Activated T-cell treated with anti-CD3 and anti-CD28 coated beads, Interleukin-2, amount 50 U/mL, for 72 hours (primary cell): Measurements from ENCODE around the gene GPR155. TPM values are rescaled to one million over a fixed set of nuclear protein-coding genes. Genes with fewer than 3 reads are reported as not detected.
"Not testable (repeated sequence)": the region's sequence is repeated elsewhere in the genome, so short reads cannot be mapped to it uniquely, and the experiment has no call there.

Source experiments
- ATAC-seq, 2 donors: fragments of 150-1000 bp; cut with Tn5 transposase; replicated peaks in 1 of 2; 2 replicates each; pipeline ENCODE4 v1.10.0; 2021; ENCODE audit warnings: moderate library complexity in 2 of 2, mild to moderate bottlenecking in 1 of 2
- DNase-seq, 2 donors: peaks; one replicate each; pipeline ENCODE4 v3.0.0; 2021 to 2022; ENCODE audit warnings: mixed read lengths in 1 of 2
- H3K27ac Mint-ChIP-seq: one replicate; pipeline ENCODE4 v1.8.0; 2022; ENCODE audit warnings: mild to moderate bottlenecking, moderate library complexity, mixed read lengths
- H3K27me3 Mint-ChIP-seq: one replicate; pipeline ENCODE4 v1.8.0; 2022; ENCODE audit warnings: low read depth, mixed read lengths
- H3K36me3 Mint-ChIP-seq, 2 donors: one replicate each; pipeline ENCODE4 v1.8.0; 2022; ENCODE audit warnings: mixed read lengths in 2 of 2, mild to moderate bottlenecking in 1 of 2; ENCODE audit not compliant: insufficient read depth in 2 of 2
- H3K4me1 Mint-ChIP-seq: one replicate; pipeline ENCODE4 v1.8.0; 2022; ENCODE audit warnings: low read depth, mixed read lengths
- H3K4me3 Mint-ChIP-seq, 2 donors: one replicate each; pipeline ENCODE4 v1.8.0; 2022; ENCODE audit warnings: mild to moderate bottlenecking in 2 of 2, mixed read lengths in 2 of 2, moderate library complexity in 2 of 2
- H3K9me3 Mint-ChIP-seq, 2 donors: one replicate each; pipeline ENCODE4 v1.8.0; 2022; ENCODE audit warnings: mixed read lengths in 2 of 2
- total RNA-seq, 2 donors: library from RNA; stranded (reverse); gene quantifications; one replicate each; pipeline ENCODE4 v1.2.3, GENCODE V29; 2022

The GPR155 gene
- total RNA-seq, 2 donors from 2014 or later, result 12.6 to 13.5 TPM

DNA sequence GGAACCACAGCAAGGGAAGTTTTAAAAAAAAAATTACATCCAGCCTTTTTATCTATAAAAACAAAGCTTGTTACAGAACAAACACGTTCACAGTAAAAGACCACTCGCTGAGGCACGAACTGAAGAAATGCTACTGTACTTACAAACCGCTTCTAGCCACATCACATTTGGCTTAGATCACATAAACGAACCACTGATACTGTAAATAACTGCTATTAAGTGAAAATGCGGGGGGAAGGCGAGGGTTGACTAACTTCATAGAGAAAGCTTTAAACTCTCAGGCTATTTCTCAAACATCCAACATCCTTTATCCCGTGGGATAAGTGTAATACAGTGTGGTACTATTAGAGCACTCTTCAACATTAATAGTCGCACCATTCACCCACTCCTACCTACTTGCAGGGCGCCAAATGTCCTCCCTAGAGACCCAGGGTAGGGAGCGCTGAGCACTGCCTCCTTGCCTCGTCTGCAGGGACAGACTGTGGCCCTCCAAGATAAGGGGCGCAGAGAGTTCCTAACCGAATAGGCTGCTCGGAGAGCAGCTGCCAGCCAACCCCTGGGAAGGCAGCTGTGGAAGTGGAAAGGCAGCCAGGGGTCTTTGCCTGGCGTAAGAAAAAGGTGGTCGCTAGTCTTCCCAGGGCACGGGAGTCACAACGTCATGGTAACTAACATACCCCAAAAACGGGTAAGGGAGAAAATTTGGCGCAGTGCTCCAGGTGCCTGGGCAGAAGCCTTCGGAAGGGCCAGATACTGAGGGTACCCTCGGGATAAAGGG is 854 bp downstream of the GPR155 start:
- peaks cover 0 to 3% of the 10 kb centered on the region in 2 donors for H3K9me3 Mint-ChIP-seq
- peaks cover 11 to 12% of the 10 kb centered on the region in 2 donors for H3K36me3 Mint-ChIP-seq
- peaks cover 49% of the 10 kb centered on the region for H3K4me1 Mint-ChIP-seq
- peak; percentile 31 to 36 for DNase-seq
- peak overlapping the region; percentile 93 to 97 for H3K4me3 Mint-ChIP-seq
- peak overlapping the region; percentile 88 for H3K27ac Mint-ChIP-seq
- ATAC-seq, result peak; percentile 16 to 30
- no peaks in the 10 kb centered on the region for H3K27me3 Mint-ChIP-seq

DNA sequence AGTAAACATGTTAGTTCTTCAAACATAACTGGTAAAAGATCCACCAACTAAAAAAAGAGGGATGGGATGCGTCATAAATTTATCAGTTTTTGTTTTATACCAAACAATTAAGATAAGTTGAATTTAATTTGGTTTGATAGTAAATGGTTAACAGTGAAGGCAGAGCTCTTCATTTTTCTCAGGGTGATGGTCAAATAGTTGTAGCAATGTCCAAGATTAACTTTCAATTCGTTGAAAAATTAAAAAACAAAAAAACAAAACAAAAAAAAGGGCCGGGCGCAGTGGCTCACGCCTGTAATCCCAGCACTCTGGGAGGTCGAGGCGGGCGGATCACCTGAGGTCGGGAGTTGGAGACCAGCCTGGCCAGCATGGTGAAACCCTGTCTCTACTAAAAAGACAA is 1.8 kb downstream of the GPR155 start:
- not testable (repeated sequence) for H3K9me3 Mint-ChIP-seq, DNase-seq, H3K27me3 Mint-ChIP-seq, ATAC-seq
- Mint-ChIP-seq H3K27ac (peak overlapping the region; percentile 93), H3K4me1 (peaks cover 40% of the 10 kb centered on the region), H3K4me3 (peak overlapping the region; percentile 93 to 97), H3K36me3 (peaks cover 11 to 12% of the 10 kb centered on the region in 2 donors)

DNA sequence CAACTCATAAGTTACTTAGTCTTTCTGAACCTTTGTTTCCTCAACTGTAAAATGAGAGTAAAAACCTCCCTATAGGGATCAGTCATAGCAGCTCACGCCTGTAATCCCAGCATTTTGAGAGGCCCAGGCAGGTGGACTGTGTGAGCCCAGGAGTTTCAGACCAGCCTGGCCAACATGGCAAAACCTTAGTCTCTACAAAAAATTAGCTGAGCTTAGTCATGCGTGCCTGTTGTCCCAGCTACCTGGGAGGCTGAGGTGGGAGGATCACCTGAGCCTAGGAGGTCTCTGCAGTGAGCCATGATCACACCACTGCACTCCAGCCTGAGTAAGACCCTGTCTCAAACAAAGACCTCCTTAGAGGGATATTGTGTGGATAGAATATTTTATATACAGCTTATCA is 2.3 kb downstream of the GPR155 start:
- peak in 1 of 2 donors; percentile 11 for ATAC-seq
- peaks cover 11 to 12% of the 10 kb centered on the region in 2 donors for H3K36me3 Mint-ChIP-seq

DNA sequence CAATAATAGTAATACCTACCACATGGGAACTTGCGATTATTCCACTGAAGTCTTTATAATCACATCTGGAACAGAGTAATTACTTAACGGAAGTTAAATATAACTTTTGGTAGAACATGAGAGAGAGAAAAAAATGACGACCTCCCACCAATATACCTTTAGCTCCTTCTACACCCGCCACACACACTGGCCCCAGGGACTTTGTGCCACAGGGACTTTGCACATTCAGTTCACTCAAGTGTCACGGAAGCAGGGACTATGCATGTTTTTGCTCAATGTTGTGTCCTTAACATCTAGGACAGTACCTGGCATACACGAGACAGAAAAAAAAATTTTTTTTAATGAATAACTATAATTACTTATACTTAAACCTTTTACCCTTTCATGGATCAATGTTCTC is 4.0 kb downstream of the GPR155 start:
- no peaks in the 10 kb centered on the region for H3K27me3 Mint-ChIP-seq
- ATAC-seq, result no peak
- DNase-seq, result no peak

More for the DNA sequence above, 2.3 kb downstream of the GPR155 start:
- H3K27ac Mint-ChIP-seq, result peak overlapping the region; percentile 93
- H3K4me3 Mint-ChIP-seq, result peak overlapping the region; percentile 93 to 97
- peaks cover 35% of the 10 kb centered on the region for H3K4me1 Mint-ChIP-seq
- peaks cover 0 to 3% of the 10 kb centered on the region in 2 donors for H3K9me3 Mint-ChIP-seq
- DNase-seq, result peak in 1 of 2 donors; percentile 9
- no peaks in the 10 kb centered on the region for H3K27me3 Mint-ChIP-seq

DNA sequence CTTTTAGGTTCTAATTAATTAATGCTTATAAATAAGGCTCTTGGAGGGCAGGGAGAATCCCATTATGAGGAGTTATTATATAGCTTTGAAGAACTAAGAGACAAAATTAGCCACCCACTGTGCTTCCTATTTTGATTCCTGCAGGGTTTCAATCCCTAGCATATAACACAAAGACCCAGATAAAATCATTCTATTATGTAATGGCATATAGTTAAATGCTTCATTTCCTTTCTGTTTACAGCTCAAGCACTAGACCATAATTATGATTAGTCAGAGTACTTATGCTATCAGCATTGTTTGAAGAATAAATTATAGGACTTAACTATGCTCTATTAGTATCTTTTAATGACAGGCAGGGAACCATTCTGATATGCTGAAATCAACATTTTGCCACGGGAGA is 9.1 kb downstream of the GPR155 start:
- no peak overlapping the region for H3K27ac Mint-ChIP-seq
- no peaks in the 10 kb centered on the region for H3K4me1 Mint-ChIP-seq
- ATAC-seq (no peak), DNase-seq (no peak)
- peaks cover 3 to 6% of the 10 kb centered on the region in 2 donors for H3K36me3 Mint-ChIP-seq
- H3K9me3 Mint-ChIP-seq, result no peaks in the 10 kb centered on the region
- H3K4me3 Mint-ChIP-seq, result no peak overlapping the region
- H3K27me3 Mint-ChIP-seq, result no peaks in the 10 kb centered on the region

More for the DNA sequence above, 4.0 kb downstream of the GPR155 start:
- H3K9me3 Mint-ChIP-seq, result no peaks in the 10 kb centered on the region
- H3K4me3 Mint-ChIP-seq, result no peak overlapping the region
- H3K4me1 Mint-ChIP-seq, result peaks cover 22% of the 10 kb centered on the region
- H3K36me3 Mint-ChIP-seq, result peaks cover 9 to 11% of the 10 kb centered on the region in 2 donors
- H3K27ac Mint-ChIP-seq, result no peak overlapping the region

DNA sequence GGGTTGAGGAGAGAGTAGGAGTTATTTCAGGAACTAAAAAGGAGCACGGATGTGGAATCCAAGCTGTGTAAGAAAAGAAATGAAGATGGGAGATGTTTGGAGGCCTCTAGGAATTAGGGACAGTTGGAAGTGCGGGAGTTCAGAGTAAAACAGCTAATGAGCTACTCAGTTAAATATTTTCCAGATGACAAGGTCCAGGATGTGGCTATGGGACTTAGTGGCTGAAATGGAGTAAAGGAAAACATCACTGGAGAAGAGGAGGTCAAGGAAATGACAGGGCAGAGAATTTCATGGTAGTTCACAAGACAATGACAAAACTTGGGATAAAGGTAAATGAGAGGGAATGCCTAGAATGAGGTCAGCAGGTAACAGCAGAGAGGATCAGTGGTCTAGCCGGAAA is 13.0 kb downstream of the GPR155 start:
- H3K27me3 Mint-ChIP-seq, result no peaks in the 10 kb centered on the region
- no peak overlapping the region for H3K27ac Mint-ChIP-seq
- no peaks in the 10 kb centered on the region for H3K36me3 Mint-ChIP-seq
- DNase-seq (no peak), ATAC-seq (no peak)
- H3K4me3 Mint-ChIP-seq, result no peak overlapping the region
- H3K9me3 Mint-ChIP-seq, result no peaks in the 10 kb centered on the region
- no peaks in the 10 kb centered on the region for H3K4me1 Mint-ChIP-seq

DNA sequence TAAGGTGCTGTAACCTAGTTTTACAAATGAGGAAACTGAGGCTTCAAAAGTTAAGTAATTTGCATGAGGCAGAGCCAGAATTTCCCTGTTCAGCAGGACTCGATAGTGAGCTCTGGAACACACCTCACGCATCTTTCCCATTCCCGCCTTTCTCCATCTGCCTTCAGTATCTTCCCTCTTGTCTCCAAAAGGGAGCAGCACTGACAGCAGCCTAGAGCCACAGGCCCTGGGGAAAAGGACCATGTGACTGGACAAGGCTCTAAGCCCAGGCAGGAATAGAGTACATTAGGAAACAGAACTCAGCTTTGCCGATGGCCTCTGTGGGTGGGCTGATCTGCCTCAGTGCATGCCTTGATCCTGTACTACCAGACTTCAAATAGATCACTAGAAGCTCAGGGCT is 21.5 kb downstream of the GPR155 start:
- peaks cover 0 to 5% of the 10 kb centered on the region in 2 donors for H3K36me3 Mint-ChIP-seq
- H3K27ac Mint-ChIP-seq, result no peak overlapping the region
- DNase-seq (no peak), ATAC-seq (no peak)
- no peaks in the 10 kb centered on the region for H3K4me1 Mint-ChIP-seq
- H3K9me3 Mint-ChIP-seq, result no peaks in the 10 kb centered on the region
- H3K4me3 Mint-ChIP-seq, result no peak overlapping the region
- H3K27me3 Mint-ChIP-seq, result no peaks in the 10 kb centered on the region

DNA sequence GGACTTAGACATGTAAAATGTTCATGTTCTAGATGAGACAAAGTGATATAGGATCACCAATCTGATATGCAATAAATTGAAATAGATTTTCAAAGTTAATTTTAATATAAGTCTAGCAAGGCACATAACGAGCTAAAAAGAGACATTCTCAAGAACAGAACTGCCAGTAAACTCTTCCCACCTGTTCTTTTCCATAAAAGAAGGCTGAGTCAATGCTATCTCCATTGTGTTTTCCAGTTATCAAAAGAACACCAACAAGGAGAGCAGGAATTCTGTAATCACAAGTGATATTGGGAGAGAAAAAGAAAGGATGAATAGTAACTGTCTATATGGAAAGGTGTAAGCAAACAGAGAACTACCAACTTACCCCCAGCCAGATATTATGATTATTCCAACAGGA is 25.6 kb downstream of the GPR155 start:
- no peak overlapping the region for H3K4me3 Mint-ChIP-seq
- H3K9me3 Mint-ChIP-seq, result no peaks in the 10 kb centered on the region
- H3K36me3 Mint-ChIP-seq, result no peaks in the 10 kb centered on the region
- no peak for DNase-seq
- no peak for ATAC-seq
- no peaks in the 10 kb centered on the region for H3K4me1 Mint-ChIP-seq
- no peaks in the 10 kb centered on the region for H3K27me3 Mint-ChIP-seq
- no peak overlapping the region for H3K27ac Mint-ChIP-seq

DNA sequence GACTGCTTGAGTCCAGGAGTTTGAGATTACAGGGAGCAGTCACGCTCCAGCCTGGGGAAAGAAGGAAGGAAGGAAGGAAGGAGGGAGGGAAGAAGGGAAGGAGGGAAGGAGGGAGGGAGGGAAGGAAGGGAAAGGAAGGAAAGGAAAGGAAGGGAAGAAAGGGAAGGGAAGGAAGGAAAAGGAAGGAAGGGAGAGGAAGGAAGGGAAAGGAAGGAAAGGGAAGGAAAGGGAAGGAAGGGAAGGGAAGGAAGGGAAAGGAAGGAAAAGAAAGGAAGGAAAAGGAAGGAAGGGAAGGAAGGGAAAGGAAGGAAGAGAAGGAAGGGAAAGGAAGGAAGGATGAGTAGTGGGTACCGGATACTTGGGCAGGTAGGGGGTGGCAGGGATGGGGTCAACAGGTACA is 32.3 kb downstream of the GPR155 start:
- peaks cover 0 to 2% of the 10 kb centered on the region in 2 donors for H3K36me3 Mint-ChIP-seq
- no peak for DNase-seq
- H3K4me1 Mint-ChIP-seq, result peaks cover 10% of the 10 kb centered on the region
- ATAC-seq, result no peak
- H3K27me3 Mint-ChIP-seq, result no peaks in the 10 kb centered on the region
- no peak overlapping the region for H3K27ac Mint-ChIP-seq
- H3K4me3 Mint-ChIP-seq, result no peak overlapping the region
- no peaks in the 10 kb centered on the region for H3K9me3 Mint-ChIP-seq

DNA sequence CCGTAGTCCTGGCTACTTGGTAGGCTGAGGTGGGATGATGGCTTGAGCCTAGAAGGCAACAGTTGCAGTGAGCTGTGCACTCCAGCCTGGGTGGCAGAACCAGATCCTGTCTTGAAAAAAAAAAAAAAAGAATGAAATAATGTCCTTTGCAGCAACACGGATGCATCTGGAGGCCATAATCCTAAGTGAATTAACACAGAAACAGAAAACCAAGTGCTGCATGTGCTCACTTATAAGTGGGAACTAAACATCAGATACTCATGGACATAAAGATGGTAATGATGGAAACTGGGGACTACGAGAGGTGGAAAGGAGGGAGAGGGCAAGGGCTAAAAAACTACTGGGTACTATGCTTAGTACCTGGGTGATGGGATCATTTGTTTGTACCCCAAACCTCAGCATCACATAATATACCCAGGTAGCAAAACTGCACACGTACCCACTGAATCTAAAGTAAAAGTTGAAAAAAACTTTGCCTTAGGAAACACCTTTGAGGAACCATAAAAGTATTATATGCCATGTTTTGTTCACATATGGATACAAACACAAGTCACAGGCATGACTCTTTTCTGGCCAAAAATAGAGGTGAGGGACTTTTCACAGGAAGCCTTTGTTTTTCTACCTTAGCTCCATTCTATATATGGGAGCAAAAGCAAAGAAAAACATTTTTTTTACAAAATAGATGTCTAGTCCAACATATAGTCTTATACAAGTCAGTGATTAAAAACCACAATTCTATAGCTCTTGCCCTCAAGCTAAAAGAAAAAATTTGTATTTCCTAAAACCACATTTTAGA is 36.6 kb downstream of the GPR155 start:
- Mint-ChIP-seq H3K27me3 (no peaks in the 10 kb centered on the region), H3K9me3 (no peaks in the 10 kb centered on the region), H3K27ac (peak overlapping the region; percentile 19), H3K36me3 (peaks cover 2 to 3% of the 10 kb centered on the region in 2 donors), H3K4me3 (no peak overlapping the region), H3K4me1 (peaks cover 10% of the 10 kb centered on the region)
- DNase-seq (no peak), ATAC-seq (no peak)

DNA sequence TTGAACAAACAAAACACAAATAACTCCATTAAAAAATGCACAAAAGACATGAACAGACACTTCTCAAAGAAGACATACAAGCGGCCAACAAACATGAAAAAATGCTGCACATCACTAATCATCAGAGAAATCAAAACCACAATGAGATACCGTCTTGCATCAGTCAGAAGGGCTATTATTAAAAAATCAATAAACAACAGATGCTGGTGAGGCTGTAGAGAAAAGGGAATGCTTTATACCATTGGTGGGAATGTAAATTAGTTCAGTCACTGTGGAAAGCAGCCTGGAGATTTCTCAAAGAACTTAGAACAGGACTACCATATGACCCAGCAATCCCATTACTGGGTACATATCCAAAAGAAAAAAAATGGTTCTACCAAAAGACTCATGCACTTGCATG is 37.8 kb downstream of the GPR155 start:
- peaks cover 2 to 4% of the 10 kb centered on the region in 2 donors for H3K36me3 Mint-ChIP-seq
- peaks cover 10% of the 10 kb centered on the region for H3K4me1 Mint-ChIP-seq
- no peaks in the 10 kb centered on the region for H3K9me3 Mint-ChIP-seq
- H3K4me3 Mint-ChIP-seq, result no peak overlapping the region
- ATAC-seq (no peak), DNase-seq (no peak)
- H3K27ac Mint-ChIP-seq, result peak overlapping the region; percentile 8
- H3K27me3 Mint-ChIP-seq, result no peaks in the 10 kb centered on the region

DNA sequence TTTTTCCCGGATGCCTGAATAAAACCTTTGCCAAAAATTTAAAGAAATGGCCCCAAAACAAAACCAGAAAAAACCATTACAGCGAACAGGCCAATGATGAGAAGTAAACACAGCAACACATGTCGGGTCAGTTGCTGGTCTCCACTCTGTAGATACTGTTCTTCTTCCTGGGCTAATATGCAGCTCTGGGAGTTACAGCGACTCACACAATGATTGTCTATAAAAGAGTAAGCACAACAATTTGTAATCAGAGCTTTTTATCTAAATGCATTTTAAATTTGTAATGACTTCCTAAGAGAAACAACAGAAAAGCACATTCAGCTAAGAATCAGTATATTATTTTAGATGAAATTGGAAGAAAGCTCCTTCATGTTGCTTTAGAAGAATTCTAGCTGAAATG is 40.3 kb downstream of the GPR155 start:
- H3K4me1 Mint-ChIP-seq, result peaks cover 10% of the 10 kb centered on the region
- DNase-seq, result no peak
- H3K4me3 Mint-ChIP-seq, result no peak overlapping the region
- no peak overlapping the region for H3K27ac Mint-ChIP-seq
- no peak for ATAC-seq
- H3K36me3 Mint-ChIP-seq, result peaks cover 0 to 10% of the 10 kb centered on the region in 2 donors
- no peaks in the 10 kb centered on the region for H3K9me3 Mint-ChIP-seq
- H3K27me3 Mint-ChIP-seq, result no peaks in the 10 kb centered on the region

DNA sequence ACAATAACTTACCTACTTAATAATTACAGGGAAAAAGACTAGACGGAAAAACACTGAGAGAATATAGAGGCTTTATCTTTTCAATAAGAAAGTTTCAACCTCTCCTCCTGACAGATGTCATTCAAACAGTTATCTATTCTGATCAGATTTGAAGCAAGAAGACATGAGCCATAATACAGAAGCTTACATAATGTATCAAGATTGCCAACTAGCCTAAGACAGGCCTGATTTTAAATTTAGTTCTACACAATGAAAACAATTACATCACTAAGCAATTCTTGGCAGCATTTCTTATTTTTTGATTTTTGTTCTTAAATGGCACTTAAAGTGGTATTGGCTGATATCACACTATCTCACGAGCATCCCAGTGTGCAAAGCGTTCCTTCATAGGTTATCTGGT is 41.6 kb downstream of the GPR155 start:
- no peak for DNase-seq
- Mint-ChIP-seq H3K4me1 (peaks cover 5% of the 10 kb centered on the region), H3K9me3 (no peaks in the 10 kb centered on the region), H3K27me3 (no peaks in the 10 kb centered on the region), H3K36me3 (peaks cover 0 to 10% of the 10 kb centered on the region in 2 donors), H3K27ac (no peak overlapping the region), H3K4me3 (no peak overlapping the region)
- no peak for ATAC-seq
